Suprapubic skin (tissue), 4 donors: Measurements from ENCODE around the gene IL33.

ENCODE experiments used
- CTCF ChIP-seq, 2 donors: fragments of 200-600 bp in 1 of 2; fragments of 450-650 bp in 1 of 2; sonication (generic) in 1 of 2; IDR thresholded peaks; one replicate each; pipeline ENCODE4 v1.5.1; 2016 to 2019; ENCODE audit warnings: antibody characterized with exemption in 2 of 2, mild to moderate bottlenecking in 1 of 2, moderate library complexity in 1 of 2
- POLR2A ChIP-seq, 2 donors: fragments of 450-650 bp; IDR thresholded peaks; one replicate each; pipeline ENCODE4 v1.6.1; 2017; ENCODE audit warnings: antibody characterized with exemption in 2 of 2, mild to moderate bottlenecking in 2 of 2, moderate library complexity in 2 of 2
- POLR2AphosphoS5 ChIP-seq, 3 donors: sonication (generic); formaldehyde crosslinking; IDR thresholded peaks; one replicate each; pipeline ENCODE4 v1.6.1; 2017; ENCODE audit warnings: antibody characterized with exemption in 3 of 3

- no peak for TF ChIP-seq CTCF (IDR thresholded peaks at IDR 0.05)
- TF ChIP-seq POLR2A (IDR thresholded peaks at IDR 0.05), result no peak
- no peak for TF ChIP-seq POLR2AphosphoS5 (IDR thresholded peaks at IDR 0.05)
These were observed 43.9 kb upstream of the IL33 start for GRCh38 chr9:6171667-6172066.
